ENCODE measurements around the gene XPR1. TPM values are rescaled to one million over a fixed set of nuclear protein-coding genes. Genes with fewer than 3 reads are reported as not detected.
"Not testable (repeated sequence)": the region's sequence is repeated elsewhere in the genome, so short reads cannot be mapped to it uniquely, and the experiment has no call there.

XPR1 gene
- total RNA-seq, 4 donors from 2014 or later, result 7.8 to 119 (median 75.3) TPM

DNA sequence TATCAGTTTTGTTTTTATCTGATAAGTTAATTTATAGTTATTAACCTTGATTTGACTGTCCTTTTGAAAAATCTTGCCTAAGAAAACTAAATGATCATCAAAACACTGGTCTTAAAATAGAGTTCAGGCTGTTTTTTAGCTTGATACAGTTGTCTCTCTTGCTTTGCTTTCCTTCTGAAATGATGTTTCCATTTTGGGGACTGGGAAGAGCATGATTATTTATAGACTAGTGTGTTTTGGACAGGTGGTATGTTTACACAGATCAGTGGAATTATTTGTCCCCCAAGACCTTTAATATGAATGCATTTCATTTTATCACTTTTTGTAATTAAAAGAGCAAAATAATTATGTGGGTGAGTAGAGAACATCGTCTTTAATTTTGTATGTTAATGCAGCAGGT is 90.8 kb downstream of the XPR1 start:
- H3K36me3 ChIP-seq, result no peaks in the 10 kb centered on the region
- TF ChIP-seq EP300 (IDR thresholded peaks at IDR 0.05; ENCODE audit: low read depth) (no peak), POLR2A (IDR thresholded peaks at IDR 0.05) (no peak), POLR2AphosphoS5 (IDR thresholded peaks at IDR 0.05) (no peak)
- TF ChIP-seq, protein P1, sequence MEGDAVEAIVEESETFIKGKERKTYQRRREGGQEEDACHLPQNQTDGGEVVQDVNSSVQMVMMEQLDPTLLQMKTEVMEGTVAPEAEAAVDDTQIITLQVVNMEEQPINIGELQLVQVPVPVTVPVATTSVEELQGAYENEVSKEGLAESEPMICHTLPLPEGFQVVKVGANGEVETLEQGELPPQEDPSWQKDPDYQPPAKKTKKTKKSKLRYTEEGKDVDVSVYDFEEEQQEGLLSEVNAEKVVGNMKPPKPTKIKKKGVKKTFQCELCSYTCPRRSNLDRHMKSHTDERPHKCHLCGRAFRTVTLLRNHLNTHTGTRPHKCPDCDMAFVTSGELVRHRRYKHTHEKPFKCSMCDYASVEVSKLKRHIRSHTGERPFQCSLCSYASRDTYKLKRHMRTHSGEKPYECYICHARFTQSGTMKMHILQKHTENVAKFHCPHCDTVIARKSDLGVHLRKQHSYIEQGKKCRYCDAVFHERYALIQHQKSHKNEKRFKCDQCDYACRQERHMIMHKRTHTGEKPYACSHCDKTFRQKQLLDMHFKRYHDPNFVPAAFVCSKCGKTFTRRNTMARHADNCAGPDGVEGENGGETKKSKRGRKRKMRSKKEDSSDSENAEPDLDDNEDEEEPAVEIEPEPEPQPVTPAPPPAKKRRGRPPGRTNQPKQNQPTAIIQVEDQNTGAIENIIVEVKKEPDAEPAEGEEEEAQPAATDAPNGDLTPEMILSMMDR (IDR thresholded peaks at IDR 0.05), result no peak
- 90 to 100% methylated on average over 1 of the region's 1 CpG for WGBS, 2 donors (ENCODE audit: low coverage in 1 of 2)
- H3K27ac ChIP-seq, result no peak overlapping the region
- H3K27me3 ChIP-seq, result no peaks in the 10 kb centered on the region
- DNase-seq, result no peak
- no peaks in the 10 kb centered on the region for H3K4me1 ChIP-seq
- in situ Hi-C loops (cut with MboI; ENCODE audit: low pct_ligation_motif_present in 1 of 4, low pct_unique_long_range_greater_than_20kb in 1 of 4, low sequenced_read_pairs in 3 of 4), result no loop called here
- intact Hi-C loops (cut with DNase I; ENCODE audit: low total_unique reads), result no loop called here
- no peaks in the 10 kb centered on the region for H3K9me3 ChIP-seq
- no peak overlapping the region for H3K4me3 ChIP-seq

DNA sequence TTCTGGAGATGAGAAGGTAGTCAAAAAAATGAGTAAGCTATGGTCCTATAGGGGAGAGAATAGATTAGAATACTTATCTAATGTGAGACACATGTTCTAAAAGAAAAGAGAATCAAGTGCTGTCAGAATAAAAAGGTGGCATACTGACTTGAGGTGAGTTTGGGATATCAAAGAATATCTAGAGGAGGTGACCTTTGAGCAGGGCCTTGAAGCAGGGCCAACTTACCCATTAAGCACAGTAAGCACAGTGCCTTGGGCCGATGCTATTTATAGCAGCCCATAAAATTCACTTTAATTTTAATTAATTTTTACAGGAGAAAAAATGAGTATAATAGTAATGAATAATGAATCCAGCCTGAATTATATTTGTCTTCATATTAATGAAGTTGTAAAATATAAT is 92.2 kb downstream of the XPR1 start:
- DNase-seq, result no peak
- TF ChIP-seq POLR2A (IDR thresholded peaks at IDR 0.05) (no peak), POLR2AphosphoS5 (IDR thresholded peaks at IDR 0.05) (no peak), EP300 (IDR thresholded peaks at IDR 0.05; ENCODE audit: low read depth) (no peak)
- TF ChIP-seq, protein P1 (IDR thresholded peaks at IDR 0.05), result no peak
- intact Hi-C loops (cut with DNase I; ENCODE audit: low total_unique reads) (no loop called here), in situ Hi-C loops (cut with MboI; ENCODE audit: low pct_ligation_motif_present in 1 of 4, low pct_unique_long_range_greater_than_20kb in 1 of 4, low sequenced_read_pairs in 3 of 4) (no loop called here)
- no peak overlapping the region for H3K27ac ChIP-seq
- no peaks in the 10 kb centered on the region for H3K4me1 ChIP-seq
- H3K4me3 ChIP-seq, result no peak overlapping the region
- WGBS, 2 donors (ENCODE audit: low coverage in 1 of 2), result 92 to 100% methylated on average over 1 of the region's 1 CpG
- H3K9me3 ChIP-seq, result no peaks in the 10 kb centered on the region
- H3K36me3 ChIP-seq, result no peaks in the 10 kb centered on the region
- H3K27me3 ChIP-seq, result no peaks in the 10 kb centered on the region

DNA sequence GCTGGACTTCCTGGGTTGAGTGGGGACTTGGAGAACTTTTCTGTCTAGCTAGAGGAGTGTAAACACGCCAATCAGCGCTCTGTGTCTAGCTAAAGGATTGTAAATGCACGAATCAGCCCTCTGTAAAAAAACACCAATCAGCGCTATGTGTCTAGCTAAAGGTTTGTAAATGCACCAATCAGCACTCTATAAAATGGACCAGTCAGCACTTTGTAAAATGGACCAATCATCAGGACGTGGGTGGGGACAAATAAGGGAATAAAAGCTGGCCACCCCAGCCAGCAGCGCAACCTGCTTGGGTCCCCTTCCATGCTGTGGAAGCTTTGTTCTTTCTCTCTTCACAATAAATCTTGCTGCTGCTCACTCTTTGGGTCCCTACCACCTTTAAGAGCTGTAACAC is 94.2 kb downstream of the XPR1 start:
- H3K27me3 ChIP-seq; H3K36me3 ChIP-seq; H3K27ac ChIP-seq; in situ Hi-C loops (cut with MboI; ENCODE audit: low pct_ligation_motif_present in 1 of 4, low pct_unique_long_range_greater_than_20kb in 1 of 4, low sequenced_read_pairs in 3 of 4); intact Hi-C loops (cut with DNase I; ENCODE audit: low total_unique reads); H3K4me1 ChIP-seq; H3K4me3 ChIP-seq; DNase-seq: not testable (repeated sequence)
- 80 to 91% methylated on average over 3 to 6 of the region's 6 CpGs for WGBS, 2 donors (ENCODE audit: low coverage in 1 of 2)
- peaks cover 0 to 17% of the 10 kb centered on the region in 2 donors for H3K9me3 ChIP-seq

DNA sequence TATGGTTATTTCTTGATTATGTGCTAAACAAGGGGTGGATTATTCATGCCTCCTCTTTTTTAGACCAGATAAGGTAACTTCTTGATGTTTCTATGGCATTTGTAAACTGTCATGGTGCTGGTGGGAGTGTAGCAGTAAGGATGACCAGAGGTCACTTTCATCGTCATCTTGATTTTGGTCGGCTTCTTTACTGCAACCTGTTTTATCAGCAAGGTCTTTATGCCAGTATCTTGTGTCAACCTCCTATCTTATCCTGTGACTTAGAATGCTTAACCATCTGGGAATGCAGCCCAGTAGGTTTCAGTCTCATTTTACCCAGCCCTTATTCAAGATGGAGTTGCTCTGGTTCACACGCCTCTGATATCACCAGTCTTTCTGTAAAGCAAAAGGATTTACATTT is 95.9 kb downstream of the XPR1 start:
- H3K36me3 ChIP-seq; H3K4me3 ChIP-seq; DNase-seq; intact Hi-C loops (cut with DNase I; ENCODE audit: low total_unique reads); H3K27ac ChIP-seq; H3K4me1 ChIP-seq; in situ Hi-C loops (cut with MboI; ENCODE audit: low pct_ligation_motif_present in 1 of 4, low pct_unique_long_range_greater_than_20kb in 1 of 4, low sequenced_read_pairs in 3 of 4); H3K27me3 ChIP-seq: not testable (repeated sequence)
- peaks cover 0 to 18% of the 10 kb centered on the region in 2 donors for H3K9me3 ChIP-seq
- 96 to 97% methylated on average over 3 of the region's 3 CpGs for WGBS, 2 donors (ENCODE audit: low coverage in 1 of 2)

DNA sequence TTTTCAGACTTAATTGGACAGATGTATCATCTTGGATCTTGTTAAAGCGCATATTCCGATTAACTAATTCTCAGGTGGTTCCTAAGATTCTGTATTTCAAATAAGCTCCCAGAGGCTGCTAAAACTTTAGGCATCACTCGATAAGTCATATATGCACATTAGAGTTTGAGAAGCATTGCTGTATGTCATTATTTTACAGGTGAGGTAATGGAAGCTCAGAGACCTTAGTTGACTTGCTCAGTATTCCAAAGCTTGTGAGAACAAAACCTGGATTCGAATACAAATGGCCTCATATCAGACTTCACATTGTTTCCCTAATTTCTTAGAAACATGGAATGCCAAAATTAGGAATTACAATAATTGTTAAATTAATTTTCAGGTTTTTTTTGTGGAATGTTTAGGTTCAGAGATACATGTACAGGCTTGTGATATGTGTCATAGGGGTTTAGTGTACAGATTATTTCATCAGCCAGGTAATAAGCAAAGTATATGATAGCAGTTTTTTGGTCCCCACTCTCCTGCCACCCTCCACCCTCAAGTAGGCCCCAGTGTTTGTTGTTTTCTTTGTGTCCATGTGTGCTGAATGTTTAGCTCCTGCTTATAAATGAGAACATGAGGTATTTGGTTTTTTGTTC is 96.8 kb downstream of the XPR1 start:
- H3K9me3 ChIP-seq, result peaks cover 8 to 26% of the 10 kb centered on the region in 2 donors
- H3K27me3 ChIP-seq, result no peaks in the 10 kb centered on the region
- peaks cover 0 to 3% (median 0%) of the 10 kb centered on the region in 4 donors for H3K36me3 ChIP-seq
- DNase-seq, result no peak
- H3K4me3 ChIP-seq, result no peak overlapping the region
- in situ Hi-C loops (cut with MboI; ENCODE audit: low pct_ligation_motif_present in 1 of 4, low pct_unique_long_range_greater_than_20kb in 1 of 4, low sequenced_read_pairs in 3 of 4) (no loop called here), intact Hi-C loops (cut with DNase I; ENCODE audit: low total_unique reads) (no loop called here)
- WGBS, 2 donors (ENCODE audit: low coverage in 1 of 2), result 92 to 96% methylated on average over 4 of the region's 4 CpGs
- H3K27ac ChIP-seq, result no peak overlapping the region
- TF ChIP-seq POLR2AphosphoS5 (IDR thresholded peaks at IDR 0.05), result no peak
- no peak for TF ChIP-seq EP300 (IDR thresholded peaks at IDR 0.05; ENCODE audit: low read depth)
- TF ChIP-seq POLR2A (IDR thresholded peaks at IDR 0.05), result no peak
- TF ChIP-seq, protein P1 (IDR thresholded peaks at IDR 0.05), result no peak
- no peaks in the 10 kb centered on the region for H3K4me1 ChIP-seq

All from transverse colon (tissue), 4 donors.